CD4-positive, alpha-beta T cell treated with Interleukin-2 at 100 ng/mL for 4 hours (primary cell): Measurements from ENCODE around the gene VPS13D.

Experiments
- DNase-seq: peaks from one replicate; pipeline ENCODE4 v3.0.0-alpha.2; 2020; ENCODE audit warnings: low spot score

The VPS13D gene

DNA sequence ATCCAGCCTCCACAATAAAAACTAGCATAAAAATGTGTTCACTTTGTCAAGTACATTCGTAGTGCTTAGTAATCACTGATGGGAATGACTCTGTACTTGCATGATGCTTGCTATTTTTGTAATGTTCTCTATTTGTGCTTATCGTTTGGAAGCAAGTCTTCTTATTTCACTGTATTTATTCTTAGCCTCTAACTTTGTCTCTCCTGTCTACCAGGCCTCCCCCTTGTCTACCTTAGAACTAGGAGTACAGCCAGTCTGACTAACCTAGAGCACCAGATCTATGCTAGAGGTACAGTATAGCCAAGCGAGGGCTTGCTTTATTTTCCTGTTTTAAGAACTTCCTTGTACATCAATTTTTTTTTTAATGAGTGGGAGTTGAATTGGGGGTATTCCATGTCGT lies 108.2 kb downstream of the VPS13D start:
- DNase-seq, result no peak

- no peak for DNase-seq
Observed at GRCh38 chr1:12338823-12339222, 109.0 kb downstream of the VPS13D start.

- no peak for DNase-seq
Observed at GRCh38 chr1:12339396-12339795, 109.6 kb downstream of the VPS13D start.

GRCh38 chr1:12339811-12340543 lies 110.1 kb downstream of the VPS13D start:
- DNase-seq, result no peak

DNA sequence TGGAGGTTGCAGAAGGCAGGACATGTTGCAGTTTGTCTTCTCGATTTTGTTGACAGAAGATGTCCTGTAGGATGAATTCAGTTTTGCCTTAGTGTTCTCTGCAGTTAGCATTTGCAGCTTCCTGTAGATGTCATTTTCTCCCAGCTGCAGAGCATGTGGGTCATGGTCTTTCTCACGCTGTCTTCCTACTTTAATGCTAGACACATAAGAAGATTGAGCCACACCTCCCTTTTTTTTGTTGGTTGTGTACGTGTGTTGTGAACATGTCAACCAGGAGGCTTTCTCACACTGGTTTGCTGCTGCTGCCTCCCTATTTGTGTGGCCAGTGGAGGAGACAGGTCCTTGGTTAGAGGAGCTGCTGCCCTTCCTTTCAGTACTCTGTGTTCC lies 110.7 kb downstream of the VPS13D start:
- no peak for DNase-seq

GRCh38 chr1:12341667-12342066 lies 111.8 kb downstream of the VPS13D start:
- DNase-seq, result peak; percentile 10

GRCh38 chr1:12342401-12343003 lies 112.7 kb downstream of the VPS13D start:
- no peak for DNase-seq

DNA sequence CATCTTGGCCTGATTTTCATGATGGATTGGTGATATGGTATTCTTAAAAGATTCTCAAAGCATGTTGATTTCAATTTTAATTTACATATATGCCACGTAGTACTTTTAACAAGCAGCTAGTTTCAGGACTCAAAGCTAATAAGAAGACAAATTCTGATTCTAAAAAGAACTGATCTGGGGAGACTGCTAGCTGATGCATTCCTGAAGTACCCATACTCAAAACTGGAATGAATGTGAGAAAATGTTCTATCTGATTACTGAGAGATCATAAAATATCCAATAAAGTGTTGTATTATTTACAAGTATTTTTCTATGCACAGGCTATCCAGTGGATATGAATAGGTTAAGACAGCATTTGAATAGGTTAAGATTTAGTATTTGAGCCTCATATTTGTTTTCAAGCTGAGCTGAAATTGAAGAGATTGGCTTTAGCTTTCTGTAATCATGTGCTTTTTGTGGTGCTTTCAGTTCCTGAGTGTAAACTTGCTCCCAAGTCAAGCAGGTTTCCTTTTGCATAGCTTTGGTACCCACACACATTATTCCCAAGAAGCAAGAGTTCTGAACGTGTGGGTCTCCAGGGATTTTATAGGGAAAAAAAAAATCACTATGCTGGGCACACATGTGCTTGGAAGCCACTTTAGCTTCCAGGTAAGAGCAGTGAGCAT lies 114.1 kb downstream of the VPS13D start:
- no peak for DNase-seq

GRCh38 chr1:12344596-12345349 lies 114.9 kb downstream of the VPS13D start:
- DNase-seq, result peak; percentile 7

- peak; percentile 27 for DNase-seq
Observed at GRCh38 chr1:12345350-12346217, 115.8 kb downstream of the VPS13D start.

DNA sequence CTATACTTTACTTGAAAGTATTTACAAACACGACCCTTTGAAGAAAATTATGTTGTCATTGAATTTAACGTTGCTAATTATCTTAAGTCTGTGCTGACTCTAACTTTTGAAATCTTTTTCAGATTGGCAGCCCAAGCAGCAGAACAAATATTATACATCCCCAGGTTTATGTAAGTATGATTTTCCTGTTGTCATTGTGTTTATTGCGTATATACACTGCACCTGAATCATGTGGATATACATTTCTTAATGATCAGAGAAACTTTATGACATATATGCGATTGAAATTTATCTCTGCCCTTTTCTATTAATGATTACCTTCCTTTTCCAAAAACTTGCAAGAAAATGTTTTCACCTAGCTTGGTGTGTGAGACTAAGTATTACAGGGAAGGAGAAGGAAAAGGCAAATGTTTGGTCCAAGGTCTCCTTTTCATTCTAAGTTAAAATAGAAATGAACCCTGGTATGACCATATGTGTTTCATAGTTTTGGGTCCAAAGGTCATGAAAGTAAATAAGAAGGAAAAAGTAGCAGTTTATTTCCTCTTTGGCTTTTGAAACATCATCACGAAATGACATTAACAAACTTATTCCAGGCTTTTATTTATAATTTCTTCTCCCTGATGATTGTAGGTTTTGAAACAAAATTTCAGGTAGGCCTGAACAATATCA lies 116.8 kb downstream of the VPS13D start:
- DNase-seq, result no peak

- no peak for DNase-seq
Observed at GRCh38 chr1:12348113-12348512, 118.3 kb downstream of the VPS13D start.

DNA sequence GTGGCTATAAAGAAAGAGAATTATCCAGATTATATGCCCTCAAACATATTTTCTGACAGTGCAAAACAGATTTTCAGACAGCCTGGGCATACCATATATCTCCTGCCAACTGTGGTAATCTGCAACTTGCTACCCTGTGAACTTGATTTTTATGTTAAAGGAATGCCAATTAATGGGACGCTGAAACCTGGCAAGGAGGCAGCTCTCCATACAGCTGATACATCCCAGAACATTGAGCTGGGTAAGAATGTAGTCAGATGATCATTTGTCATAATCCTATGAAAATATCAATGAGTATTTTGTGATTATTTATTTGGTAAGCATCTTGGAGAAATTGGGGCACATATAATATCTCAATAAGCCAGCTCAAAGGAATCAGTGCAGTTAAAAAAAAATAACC lies 124.2 kb downstream of the VPS13D start:
- no peak for DNase-seq

DNA sequence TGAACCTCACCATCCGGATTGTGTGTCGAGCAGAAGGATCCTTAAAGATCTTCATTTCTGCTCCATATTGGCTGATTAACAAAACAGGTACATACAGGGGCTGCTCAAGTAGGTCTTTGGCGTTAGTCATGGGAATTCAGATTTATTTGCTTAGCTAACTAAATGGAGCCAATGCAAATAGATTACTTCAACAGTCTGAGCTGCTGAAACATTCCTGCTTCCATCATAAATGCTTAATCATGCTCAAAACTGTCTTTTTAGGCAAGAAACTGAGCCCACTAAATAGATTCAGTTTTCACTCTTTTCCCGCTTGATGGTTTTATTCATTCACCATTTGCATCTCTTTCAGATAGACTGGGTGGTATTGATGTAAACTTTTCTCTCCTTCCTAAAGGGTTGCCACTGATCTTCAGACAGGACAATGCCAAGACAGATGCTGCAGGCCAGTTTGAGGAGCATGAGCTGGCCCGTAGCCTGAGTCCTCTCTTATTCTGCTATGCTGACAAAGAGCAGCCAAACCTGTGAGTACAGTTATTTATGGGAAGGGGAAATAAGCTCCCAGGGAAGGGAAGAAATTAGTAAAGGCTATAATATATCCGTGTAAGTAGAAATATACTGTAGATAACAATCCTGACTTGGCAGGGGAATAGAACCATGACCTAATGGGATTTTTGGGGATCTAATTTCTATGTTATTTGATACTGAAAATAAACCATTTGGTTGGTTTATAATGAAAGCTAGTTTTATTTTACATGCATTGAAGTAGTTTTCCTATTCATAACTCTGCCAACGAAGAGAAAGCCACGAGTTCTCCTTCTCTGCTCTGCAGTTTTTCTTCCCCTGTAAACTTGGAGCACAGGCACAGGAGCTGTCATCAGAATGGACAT lies 126.4 kb downstream of the VPS13D start:
- DNase-seq, result no peak

DNA sequence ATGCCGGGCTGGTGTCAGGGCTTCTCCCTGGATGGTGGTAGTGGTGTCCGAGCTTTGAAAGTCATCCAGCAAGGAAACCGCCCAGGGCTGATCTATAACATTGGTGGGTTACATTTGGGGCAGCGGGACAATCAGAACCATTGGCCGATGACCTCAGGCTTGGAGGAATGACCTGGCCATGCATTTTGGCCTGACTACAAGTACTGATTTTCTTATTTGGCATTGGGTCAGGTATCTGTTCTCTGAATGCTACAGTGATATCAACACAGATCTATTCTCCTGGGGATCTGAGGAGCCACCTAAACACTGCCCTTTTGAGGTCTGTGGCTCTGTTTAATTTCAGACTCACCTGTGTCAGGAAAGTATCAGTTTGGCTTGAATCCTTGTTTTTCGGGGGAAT lies 128.7 kb downstream of the VPS13D start:
- no peak for DNase-seq

- DNase-seq, result no peak
Observed at GRCh38 chr1:12359359-12360133, 129.7 kb downstream of the VPS13D start.

DNA sequence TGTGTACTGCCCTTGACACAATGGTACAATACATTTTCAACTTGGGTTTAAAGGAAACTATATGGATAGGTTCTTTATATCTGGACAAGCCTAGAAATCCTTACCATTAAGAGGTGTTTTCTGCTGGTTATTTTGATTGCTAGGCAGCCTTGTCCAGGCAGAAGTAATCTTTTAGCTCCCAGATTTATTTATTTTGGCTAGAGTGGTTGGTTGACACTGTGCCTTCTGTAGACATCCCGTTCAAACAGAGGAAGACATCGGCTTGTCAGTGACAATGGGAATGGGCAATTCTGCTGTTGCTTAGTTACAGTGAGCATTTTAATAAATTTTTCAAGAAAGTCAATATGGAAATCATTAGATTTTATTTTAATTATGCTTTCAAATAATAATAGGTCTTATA lies 138.8 kb downstream of the VPS13D start:
- no peak for DNase-seq

DNA sequence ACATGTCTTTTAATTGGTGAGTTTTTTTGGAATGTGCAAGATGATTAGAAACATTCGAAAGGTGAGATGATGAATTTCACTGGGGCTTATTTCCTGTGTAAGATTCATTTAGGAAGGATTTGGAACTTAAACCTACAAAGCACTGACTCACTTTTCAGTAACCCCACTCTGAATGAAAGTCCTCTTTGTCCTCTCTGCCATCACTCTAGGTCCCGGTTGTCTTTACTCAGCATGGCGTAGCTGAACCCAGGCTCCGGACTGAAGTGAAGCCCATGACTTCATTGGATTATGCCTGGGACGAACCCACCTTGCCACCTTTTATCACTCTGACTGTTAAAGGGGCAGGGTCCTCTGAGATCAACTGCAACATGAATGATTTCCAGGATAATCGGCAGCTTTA lies 139.4 kb downstream of the VPS13D start:
- no peak for DNase-seq

DNA sequence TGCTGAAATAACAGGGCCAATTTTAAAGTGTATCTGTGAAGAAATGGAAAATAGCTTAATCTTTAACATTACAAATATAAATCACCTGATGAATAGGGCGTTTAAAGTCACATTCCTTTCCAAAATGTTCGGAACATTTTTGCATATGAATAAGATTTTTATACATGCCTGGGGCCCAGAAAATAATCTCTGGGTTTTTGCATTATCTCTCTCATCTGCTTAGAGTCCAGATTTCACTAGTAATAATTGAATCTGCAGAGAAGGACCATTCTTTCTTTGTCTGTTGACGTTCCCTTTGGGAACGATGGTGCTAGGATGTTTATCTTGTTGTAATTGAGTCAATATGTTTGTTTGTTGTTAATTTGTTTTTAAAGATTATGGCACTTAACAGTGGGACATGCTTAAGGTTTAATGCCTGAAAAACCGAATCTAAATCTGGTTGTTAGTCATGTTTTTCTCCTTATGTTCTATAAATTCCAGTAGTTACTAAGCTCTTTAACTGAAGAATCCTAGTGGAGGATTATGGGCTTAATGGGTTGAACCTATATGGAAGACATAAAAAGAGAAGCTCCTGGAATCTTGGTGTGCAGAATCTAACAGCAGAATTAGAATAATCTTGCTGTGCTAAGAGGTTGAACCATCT lies 140.6 kb downstream of the VPS13D start:
- no peak for DNase-seq
